B cell (primary cell): ENCODE results near the gene RIMS3. TPM values are rescaled to one million over a fixed set of nuclear protein-coding genes. Genes with fewer than 3 reads are reported as not detected.

Experiments used
- ATAC-seq: fragments of 200-7000 bp; cut with Tn5 transposase; one replicate; pipeline ENCODE4 v1.10.0; 2021; ENCODE audit warnings: low read depth, mild to moderate bottlenecking, moderate number of reproducible peaks, moderate library complexity
- CTCF ChIA-PET: fragments of 350-600 bp; sonication (Branson Sonifier 250); formaldehyde crosslinking; loops from one replicate; lab custom pipeline; 2021; ENCODE audit warnings: antibody characterized with exemption, inconsistent platforms; lab: Charles Lee
- POLR2A ChIA-PET: fragments of 350-600 bp; sonication (Branson Sonifier 250); formaldehyde crosslinking; loops from one replicate; lab custom pipeline; 2021; ENCODE audit warnings: antibody characterized with exemption; lab: Charles Lee
- DNase-seq: peaks from one replicate; pipeline ENCODE4 v3.0.0; 2013
- H2AFZ ChIP-seq: 2 replicates; pipeline ENCODE4 v1.6.1; 2012; ENCODE audit warnings: mild to moderate bottlenecking, low read depth, low read length; ENCODE audit not compliant: insufficient read depth, poor library complexity, severe bottlenecking
- H3K27ac ChIP-seq, 2 donors: 1 replicate in 1 of 2; 2 replicates in 1 of 2; pipeline ENCODE4 v1.5.1; 2012 to 2013; ENCODE audit warnings: low read length in 2 of 2, mild to moderate bottlenecking in 2 of 2, moderate library complexity in 1 of 2
- H3K27me3 ChIP-seq, 4 experiments: fragments of 200-600 bp in 1 of 4; sonication (generic) in 1 of 4; replicated peaks in 1 of 4; 1 replicate in 2 of 4; 2 replicates in 2 of 4; pipeline versions ENCODE4 v1.6.1 to v1.7.0; 2013 to 2016; ENCODE audit warnings: low read length in 3 of 4, mild to moderate bottlenecking in 2 of 4, mixed read lengths in 1 of 4, moderate library complexity in 1 of 4; ENCODE audit not compliant: insufficient read depth in 4 of 4, control insufficient read depth in 3 of 4; ENCODE audit errors: control extremely low read depth in 1 of 4
- H3K36me3 ChIP-seq, 2 experiments: replicated peaks in 1 of 2; 1 replicate in 1 of 2; 2 replicates in 1 of 2; pipeline versions ENCODE4 v1.6.1 to v1.7.1; 2013; ENCODE audit warnings: low read length in 1 of 2; ENCODE audit not compliant: insufficient read depth in 2 of 2, control insufficient read depth in 1 of 2; ENCODE audit errors: control extremely low read depth in 1 of 2, extremely low read depth in 1 of 2
- H3K4me1 ChIP-seq, 2 donors: fragments of 200-600 bp in 1 of 2; sonication (generic) in 1 of 2; 1 replicate in 1 of 2; 2 replicates in 1 of 2; pipeline versions ENCODE4 v1.5.1 to v1.6.1; 2013 to 2017; ENCODE audit warnings: low read length in 2 of 2; ENCODE audit not compliant: control insufficient read depth in 2 of 2, insufficient read depth in 2 of 2
- H3K4me2 ChIP-seq: replicated peaks from 2 replicates; pipeline ENCODE3; 2012; ENCODE audit warnings: mild to moderate bottlenecking, low read depth, low read length; ENCODE audit not compliant: poor library complexity, severe bottlenecking
- H3K4me3 ChIP-seq, 5 experiments: fragments of 200-600 bp in 1 of 5; sonication (generic) in 1 of 5; 1 replicate in 3 of 5; 2 replicates in 2 of 5; pipeline versions ENCODE4 v1.5.1 to v1.7.0; 2011 to 2016; ENCODE audit warnings: low read length in 4 of 5, mild to moderate bottlenecking in 4 of 5, low read depth in 2 of 5, control low read depth in 1 of 5, moderate library complexity in 1 of 5; ENCODE audit not compliant: insufficient read depth in 1 of 5; ENCODE audit errors: control extremely low read depth in 1 of 5, extremely low read depth in 1 of 5
- H3K79me2 ChIP-seq: fragments of 200-600 bp; sonication (generic); one replicate; pipeline ENCODE4 v1.6.0; 2016; ENCODE audit warnings: low read length; ENCODE audit not compliant: control insufficient read depth, insufficient read depth
- H3K9ac ChIP-seq: fragments of 200-600 bp; sonication (generic); 2 replicates; pipeline ENCODE4 v1.6.1; 2017; ENCODE audit warnings: mild to moderate bottlenecking, low read length, moderate library complexity
- H3K9me3 ChIP-seq, 3 donors: one replicate each; pipeline versions ENCODE4 v1.6.1 to v1.7.1; 2013; ENCODE audit warnings: low read length in 2 of 3; ENCODE audit not compliant: control insufficient read depth in 2 of 3, insufficient read depth in 1 of 3; ENCODE audit errors: control extremely low read depth in 1 of 3
- H4K20me1 ChIP-seq: 2 replicates; pipeline ENCODE4 v1.6.0; 2012; ENCODE audit warnings: mild to moderate bottlenecking, low read length; ENCODE audit not compliant: insufficient read depth, control insufficient read depth, poor library complexity, severe bottlenecking
- H3K27ac Mint-ChIP-seq: one replicate; pipeline ENCODE4 v1.8.0; 2021; ENCODE audit warnings: mixed read lengths
- H3K27me3 Mint-ChIP-seq: one replicate; pipeline ENCODE4 v1.8.0; 2021; ENCODE audit warnings: mixed read lengths
- H3K4me1 Mint-ChIP-seq: one replicate; pipeline ENCODE4 v1.8.0; 2021; ENCODE audit warnings: mixed read lengths
- H3K4me3 Mint-ChIP-seq: one replicate; pipeline ENCODE4 v1.8.0; 2021; ENCODE audit warnings: mixed read lengths
- H3K9me3 Mint-ChIP-seq: one replicate; pipeline ENCODE4 v1.8.0; 2022; ENCODE audit warnings: mixed read lengths; ENCODE audit not compliant: insufficient read depth
- CTCF ChIP-seq: fragments of 200-600 bp; IDR thresholded peaks from one replicate; pipeline ENCODE4 v1.8.0; 2022; ENCODE audit warnings: antibody characterized with exemption, mild to moderate bottlenecking
- EZH2 ChIP-seq: IDR thresholded peaks from 2 replicates; pipeline ENCODE4 v1.6.1; 2012; ENCODE audit warnings: borderline replicate concordance, low read depth, mild to moderate bottlenecking, moderate library complexity, low read length; ENCODE audit not compliant: insufficient read depth, poor library complexity, severe bottlenecking
- WGBS: methylation state at CpG from one replicate; pipeline ENCODE4 v1.1.5; 2013; ENCODE audit warnings: missing lambda C conversion rate; ENCODE audit not compliant: insufficient coverage; 5-methylcytosine and 5-hydroxymethylcytosine counted together
- intact Hi-C: fragments of 100-400 bp; cut with micrococcal nuclease; formaldehyde crosslinking; loops from one replicate; pipeline ENCODE4 v1.10.0; 2022
- polyA plus RNA-seq: library from polyadenylated mRNA; depleted of rRNA; stranded (reverse); fragments of >200 nt; gene quantifications from 2 replicates; pipeline ENCODE4 v1.2.3, GENCODE V29; 2012
- total RNA-seq, 2 donors: library from RNA; stranded (reverse); fragments of 120-200 nt in 1 of 2; gene quantifications; 1 replicate in 1 of 2; 2 replicates in 1 of 2; pipeline versions ENCODE4 v1.2.3 to v1.2.4, GENCODE V29; 2013 to 2022

RIMS3 gene
- total and polyA plus RNA-seq, 2 donors (not counting 1 experiment from before 2014, with no cell fraction given), result 1.1 to 5.4 TPM

GRCh38 chr1:40640314-40641076 lies 25.0 kb downstream of the RIMS3 start:
- intact Hi-C loops, result no loop called here
- H3K27ac ChIP-seq, result no peak overlapping the region
- no peaks in the 10 kb centered on the region for H4K20me1 ChIP-seq
- peaks cover 0 to 7% (median 0%) of the 10 kb centered on the region in 3 donors for H3K9me3 ChIP-seq
- WGBS, result 87% methylated on average over 4 of the region's 10 CpGs
- Mint-ChIP-seq H3K27me3 (no peaks in the 10 kb centered on the region), H3K9me3 (no peaks in the 10 kb centered on the region), H3K4me3 (no peak overlapping the region), H3K4me1 (no peaks in the 10 kb centered on the region), H3K27ac (no peak overlapping the region)
- H3K79me2 ChIP-seq, result no peaks in the 10 kb centered on the region
- ATAC-seq, result no peak
- no peak for TF ChIP-seq CTCF
- no peak for TF ChIP-seq EZH2
- no peak overlapping the region for H3K4me3 ChIP-seq
- H3K27me3 ChIP-seq, result no peaks in the 10 kb centered on the region
- H3K36me3 ChIP-seq, result no peaks in the 10 kb centered on the region
- DNase-seq, result no peak
- H3K4me1 ChIP-seq, result no peaks in the 10 kb centered on the region
- ChIA-PET POLR2A (no interaction called here), CTCF (interaction anchor here (0.6 to 1.4 kb wide), 3 partner anchors 28 to 300 kb away, joined by 3 read pairs; no protein-coding TSS in a partner anchor)
- H3K4me2 ChIP-seq, result no peak overlapping the region
- H2AFZ ChIP-seq, result no peak overlapping the region
- no peak overlapping the region for H3K9ac ChIP-seq
